Adrenal gland (tissue), 19 donors: ENCODE results near the gene PSMD13. TPM values are rescaled to one million over a fixed set of nuclear protein-coding genes. Genes with fewer than 3 reads are reported as not detected.
A peak's percentile ranks its signal among the peaks of the same experiment; 100 is the strongest.
"Not testable (repeated sequence)": the region's sequence is repeated elsewhere in the genome, so short reads cannot be mapped to it uniquely, and the experiment has no call there.

Source experiments
- DNase-seq, 7 donors: peaks; one replicate each; pipeline ENCODE4 v3.0.0-alpha.2; 2019 to 2020
- H3K27ac ChIP-seq, 5 donors: fragments of 200-600 bp; sonication (generic) in 4 of 5; 1 replicate in 3 of 5; 2 replicates in 2 of 5; pipeline versions ENCODE4 v1.5.1 to v1.8.0; 2016 to 2020; ENCODE audit warnings: mild to moderate bottlenecking in 1 of 5
- H3K27me3 ChIP-seq: fragments of 200-600 bp; 2 replicates; pipeline ENCODE4 v1.8.0; 2021
- H3K36me3 ChIP-seq, 2 donors: fragments of 200-600 bp; replicated peaks in 1 of 2; 1 replicate in 1 of 2; 2 replicates in 1 of 2; pipeline versions ENCODE4 v1.5.1 to v1.8.0; 2018 to 2022
- H3K4me1 ChIP-seq, 2 donors: fragments of 200-600 bp; replicated peaks in 1 of 2; 1 replicate in 1 of 2; 2 replicates in 1 of 2; pipeline versions ENCODE4 v1.5.1 to v1.8.0; 2018 to 2021
- H3K4me3 ChIP-seq, 4 donors: fragments of 200-600 bp; sonication (generic) in 3 of 4; one replicate each; pipeline ENCODE4 v1.5.1; 2016 to 2018
- H3K9me3 ChIP-seq, 3 donors: fragments of 200-600 bp; sonication (generic) in 1 of 3; replicated peaks in 1 of 3; 1 replicate in 2 of 3; 2 replicates in 1 of 3; pipeline versions ENCODE4 v1.5.1 to v1.8.0; 2016 to 2021
- CTCF ChIP-seq, 6 experiments: fragments of 450-650 bp in 4 of 6; fragments of 200-600 bp in 2 of 6; sonication (generic) in 1 of 6; IDR thresholded peaks; 1 replicate in 5 of 6; 2 replicates in 1 of 6; pipeline versions ENCODE4 v1.5.1 to v1.8.0; 2016 to 2021; ENCODE audit warnings: antibody characterized with exemption in 6 of 6, mild to moderate bottlenecking in 2 of 6, moderate library complexity in 1 of 6
- POLR2A ChIP-seq, 2 donors: fragments of 450-650 bp; IDR thresholded peaks; one replicate each; pipeline ENCODE4 v1.6.1; 2017; ENCODE audit warnings: antibody characterized with exemption in 2 of 2, mild to moderate bottlenecking in 2 of 2, moderate library complexity in 1 of 2
- WGBS, 4 donors: extraction: QIAGEN DNeasy Blood & Tissue Kit in 2 of 4; methylation state at CpG; one replicate each; pipeline versions ENCODE4 v1.1.5 to v1.1.7; 2013 to 2017; 5-methylcytosine and 5-hydroxymethylcytosine counted together
- intact Hi-C, 2 donors: fragments of 100-400 bp; cut with DNase I; formaldehyde crosslinking; loops; one replicate each; pipeline versions ENCODE4 v1.14.1 to v1.15.0; 2022 to 2023
- long read RNA-seq, 10 donors: library from polyadenylated mRNA in 3 of 10; unstranded in 2 of 10; stranded (forward) in 1 of 10; transcript quantifications; one replicate each; pipeline ENCODE4 v2.0.0 and lab custom pipeline, GENCODE V29; 2021 to 2026
- polyA plus RNA-seq, 3 donors: library from polyadenylated mRNA; stranded (reverse); fragments of 200-250 nt in 2 of 3; fragments of 350-450 nt in 1 of 3; fragmentation: Illumina TruSeq in 1 of 3; extraction: RNeasy Lipid Tissue Mini Kit (QIAGEN cat#74804) in 1 of 3; gene quantifications; one replicate each; pipeline ENCODE4 v1.2.3, GENCODE V29; 2013 to 2014
- total RNA-seq, 9 donors: library from RNA; depleted of rRNA in 4 of 9; stranded (reverse); fragments of >200 nt in 4 of 9; fragments of 120-200 nt in 1 of 9; fragmentation: NEBNext Ultra II Directional in 1 of 9; extraction: Animal tissue kit (Norgen Biotek cat#: 25700) in 1 of 9; gene quantifications; one replicate each; pipeline versions ENCODE4 v1.1.0 to v1.2.4, GENCODE V29; 2013 to 2023
- donor health status: healthy with polysubstance abuse.
- donor health status: Bipolar disorder and iron deficiency.
- donor health status: DM: yes; HTN: yes; CAD: no.
- donor health status: DM: no; HTN: no; CAD: no.
- donor health status: DM: no; HTN: no; CAD: no.
- donor health status: DM: yes; HTN: yes; CAD: no.

PSMD13 gene
- total RNA-seq, result 100 to 1,000 TPM in 2 of 9 donors, 10 to 100 TPM in 7; 62.2 to 165 (median 86.4) TPM
- 100 to 1,000 TPM; 113 to 174 (median 146) TPM for polyA plus RNA-seq
- long read RNA-seq, donor 1, transcript PSMD13-212 (13 exons, 1,991 nt), result major isoform, 62 of 87 reads
- long read RNA-seq, donor 1, transcript PSMD13-207 (1 exons, 2,200 nt), result minor isoform, 18 of 87 reads
- long read RNA-seq, donor 1, partial matches to known transcripts, result 0 of 87 reads
- long read RNA-seq, donor 1, other reads (novel, unspliced or antisense), result 0 of 87 reads
- long read RNA-seq, donor 2, transcript PSMD13-207 (1 exons, 2,200 nt), result minor isoform, 7 of 34 reads
- long read RNA-seq, donor 2, transcript PSMD13-212 (13 exons, 1,991 nt), result major isoform, 27 of 34 reads
- long read RNA-seq, donor 2, partial matches to known transcripts, result 0 of 34 reads
- long read RNA-seq, donor 2, other reads (novel, unspliced or antisense), result 0 of 34 reads
- long read RNA-seq, donor 3, transcript PSMD13-207 (1 exons, 2,200 nt), result minor isoform, 21 of 49 reads
- long read RNA-seq, donor 3, transcript PSMD13-212 (13 exons, 1,991 nt), result major isoform, 26 of 49 reads
- long read RNA-seq, donor 3, partial matches to known transcripts, result 0 of 49 reads
- long read RNA-seq, donor 3, other reads (novel, unspliced or antisense), result 0 of 49 reads
- long read RNA-seq, donor 4, transcript PSMD13-202 (12 exons, 1,489 nt), result minor isoform, 5 of 88 reads
- long read RNA-seq, donor 4, transcript PSMD13-212 (13 exons, 1,991 nt), result major isoform, 74 of 88 reads
- long read RNA-seq, donor 4, partial matches to known transcripts, result 3 of 88 reads
- long read RNA-seq, donor 4, other reads (novel, unspliced or antisense), result 4 of 88 reads
- long read RNA-seq, donor 5, transcript PSMD13-212 (13 exons, 1,991 nt), result major isoform, 111 of 127 reads
- long read RNA-seq, donor 5, transcript PSMD13-207 (1 exons, 2,200 nt), result minor isoform, 5 of 127 reads
- long read RNA-seq, donor 5, partial matches to known transcripts, result 0 of 127 reads
- long read RNA-seq, donor 5, other reads (novel, unspliced or antisense), result 7 of 127 reads
- long read RNA-seq, donor 6, transcript PSMD13-212 (13 exons, 1,991 nt), result major isoform, 52 of 54 reads
- long read RNA-seq, donor 6, partial matches to known transcripts, result 1 of 54 reads
- long read RNA-seq, donor 6, other reads (novel, unspliced or antisense), result 0 of 54 reads
- long read RNA-seq, donor 7, transcript PSMD13-212 (13 exons, 1,991 nt), result major isoform, 19 of 36 reads
- long read RNA-seq, donor 7, transcript PSMD13-207 (1 exons, 2,200 nt), result minor isoform, 10 of 36 reads
- long read RNA-seq, donor 7, partial matches to known transcripts, result 5 of 36 reads
- long read RNA-seq, donor 7, other reads (novel, unspliced or antisense), result 0 of 36 reads
- long read RNA-seq, donor 8, transcript PSMD13-212 (13 exons, 1,991 nt), result major isoform, 58 of 69 reads
- long read RNA-seq, donor 8, partial matches to known transcripts, result 5 of 69 reads
- long read RNA-seq, donor 8, other reads (novel, unspliced or antisense), result 0 of 69 reads
- long read RNA-seq, donor 9, transcript PSMD13-207 (1 exons, 2,200 nt), result minor isoform, 14 of 36 reads
- long read RNA-seq, donor 9, transcript PSMD13-212 (13 exons, 1,991 nt), result major isoform, 20 of 36 reads
- long read RNA-seq, donor 9, partial matches to known transcripts, result 0 of 36 reads
- long read RNA-seq, donor 9, other reads (novel, unspliced or antisense), result 0 of 36 reads
- long read RNA-seq, donor 10, transcript PSMD13-212 (13 exons, 1,991 nt), result major isoform, 16 of 26 reads
- long read RNA-seq, donor 10, transcript PSMD13-207 (1 exons, 2,200 nt), result minor isoform, 7 of 26 reads
- long read RNA-seq, donor 10, partial matches to known transcripts, result 0 of 26 reads
- long read RNA-seq, donor 10, other reads (novel, unspliced or antisense), result 0 of 26 reads

GRCh38 chr11:236774-237767 lies at the start of gene PSMD13:
PSMD13 (plus strand) TSS chr11:236976; CDS start chr11:237050, 74 bp downstream.
- WGBS, 4 donors, result 1 to 6% (median 2%) methylated on average over 16 to 62 of the region's 62 CpGs
- peak; percentile 81 to 90 (median 83) for DNase-seq
- no peaks in the 10 kb centered on the region for H3K27me3 ChIP-seq
- intact Hi-C loops, result no loop called here
- H3K4me1 ChIP-seq, result peaks cover 17 to 34% of the 10 kb centered on the region in 2 donors
- H3K36me3 ChIP-seq, result peaks cover 0 to 7% of the 10 kb centered on the region in 2 donors
- TF ChIP-seq CTCF (IDR thresholded peaks at IDR 0.05), result peak in 1 of 6 experiments; percentile 2
- peak; percentile 23 to 37 for TF ChIP-seq POLR2A (IDR thresholded peaks at IDR 0.05)
- H3K27ac ChIP-seq, result peak within 1 kb of the TSS; percentile 55 to 98 (median 95)
- no peaks in the 10 kb centered on the region for H3K9me3 ChIP-seq
- H3K4me3 ChIP-seq, result peak within 1 kb of the TSS; percentile 67 to 99 (median 90)

GRCh38 chr11:189200-189783 lies 47.5 kb upstream of the PSMD13 start:
- H3K27me3 ChIP-seq, H3K4me1 ChIP-seq, H3K9me3 ChIP-seq, H3K36me3 ChIP-seq, H3K27ac ChIP-seq, H3K4me3 ChIP-seq, intact Hi-C loops: not testable (repeated sequence)
- WGBS, 4 donors, result 73 to 87% (median 86%) methylated on average over 33 to 45 of the region's 55 CpGs
- DNase-seq, result peak in 4 of 7 donors; percentile 0 to 45 (median 12)

- H3K27ac ChIP-seq, intact Hi-C loops, H3K4me1 ChIP-seq, H3K4me3 ChIP-seq, H3K27me3 ChIP-seq, H3K9me3 ChIP-seq, H3K36me3 ChIP-seq: not testable (repeated sequence)
- peak; percentile 6 to 60 (median 35) for DNase-seq
- WGBS, 4 donors, result 55 to 65% (median 63%) methylated on average over 7 to 10 of the region's 25 CpGs; no CpG with 5 or more reads in 1 of the 4 donors
Measured at GRCh38 chr11:189843-190311, 46.9 kb upstream of the PSMD13 start.

GRCh38 chr11:190546-190945 lies 46.2 kb upstream of the PSMD13 start:
- H3K4me3 ChIP-seq, H3K27me3 ChIP-seq, H3K4me1 ChIP-seq, H3K27ac ChIP-seq, H3K9me3 ChIP-seq, intact Hi-C loops, H3K36me3 ChIP-seq: not testable (repeated sequence)
- 67 to 79% (median 74%) methylated on average over 5 of the region's 5 CpGs for WGBS, 4 donors
- DNase-seq, result peak in 3 of 7 donors; percentile 5 to 47 (median 8)
